CD8-positive, alpha-beta memory T cell (primary cell): Measurements from ENCODE around the gene FBF1. TPM values are rescaled to one million over a fixed set of nuclear protein-coding genes. Genes with fewer than 3 reads are reported as not detected.

Source experiments
- CTCF ChIA-PET: fragments of 350-600 bp; sonication (Branson Sonifier 250); formaldehyde crosslinking; loops from one replicate; lab custom pipeline; 2021; ENCODE audit warnings: antibody characterized with exemption; lab: Charles Lee
- POLR2A ChIA-PET: fragments of 350-600 bp; sonication (Branson Sonifier 250); formaldehyde crosslinking; loops from one replicate; lab custom pipeline; 2021; ENCODE audit warnings: antibody characterized with exemption; lab: Charles Lee
- DNase-seq, 5 donors: peaks; one replicate each; pipeline versions ENCODE4 v3.0.0 to v3.0.0-alpha.2; 2020 to 2022; ENCODE audit warnings: mixed read lengths in 1 of 5
- H3K27ac ChIP-seq: one replicate; pipeline ENCODE4 v1.7.0; 2013; ENCODE audit warnings: low read depth, mild to moderate bottlenecking, low read length, moderate library complexity
- H3K27me3 ChIP-seq: 2 replicates; pipeline ENCODE4 v1.7.0; 2013; ENCODE audit warnings: low read length, mild to moderate bottlenecking; ENCODE audit not compliant: insufficient read depth, poor library complexity, severe bottlenecking
- H3K36me3 ChIP-seq: 2 replicates; pipeline ENCODE4 v1.7.0; 2013; ENCODE audit warnings: mild to moderate bottlenecking, low read length, moderate library complexity; ENCODE audit not compliant: insufficient read depth
- H3K4me1 ChIP-seq: 2 replicates; pipeline ENCODE4 v1.7.0; 2013; ENCODE audit warnings: mild to moderate bottlenecking, low read length, moderate library complexity; ENCODE audit not compliant: insufficient read depth
- H3K4me3 ChIP-seq: 2 replicates; pipeline ENCODE4 v1.7.0; 2013; ENCODE audit warnings: mild to moderate bottlenecking, low read length
- H3K9me3 ChIP-seq: 2 replicates; pipeline ENCODE4 v1.7.0; 2013; ENCODE audit warnings: mild to moderate bottlenecking, low read length
- H3K27ac Mint-ChIP-seq, 8 donors: one replicate each; pipeline ENCODE4 v1.8.0; 2020 to 2021; ENCODE audit warnings: mixed read lengths in 8 of 8, mild to moderate bottlenecking in 6 of 8, inconsistent platforms in 3 of 8, moderate library complexity in 3 of 8
- H3K27me3 Mint-ChIP-seq, 2 donors: one replicate each; pipeline ENCODE4 v1.8.0; 2020 to 2021; ENCODE audit warnings: mixed read lengths in 2 of 2, mild to moderate bottlenecking in 1 of 2, moderate library complexity in 1 of 2
- H3K36me3 Mint-ChIP-seq, 3 donors: one replicate each; pipeline ENCODE4 v1.8.0; 2020 to 2021; ENCODE audit warnings: mixed read lengths in 3 of 3, inconsistent platforms in 1 of 3, mild to moderate bottlenecking in 1 of 3
- H3K4me1 Mint-ChIP-seq, 3 donors: one replicate each; pipeline ENCODE4 v1.8.0; 2020 to 2021; ENCODE audit warnings: mixed read lengths in 3 of 3, inconsistent platforms in 1 of 3, mild to moderate bottlenecking in 1 of 3
- H3K4me3 Mint-ChIP-seq, 7 donors: one replicate each; pipeline ENCODE4 v1.8.0; 2020 to 2021; ENCODE audit warnings: mixed read lengths in 7 of 7, mild to moderate bottlenecking in 6 of 7, moderate library complexity in 4 of 7, inconsistent platforms in 2 of 7
- H3K9me3 Mint-ChIP-seq, 5 donors: one replicate each; pipeline ENCODE4 v1.8.0; 2020 to 2022; ENCODE audit warnings: mixed read lengths in 5 of 5, mild to moderate bottlenecking in 3 of 5, moderate library complexity in 2 of 5, inconsistent platforms in 1 of 5
- polyA plus RNA-seq: library from polyadenylated mRNA; unstranded; fragments of 300-500 nt; fragmentation: Illumina TruSeq; gene quantifications from one replicate; pipeline ENCODE4 v1.2.3, GENCODE V29; 2021
- total RNA-seq, 2 experiments: library from RNA; stranded (reverse); gene quantifications; one replicate each; pipeline ENCODE4 v1.2.3, GENCODE V29; 2021

The FBF1 gene
- total and polyA plus RNA-seq, 3 experiments from 2014 or later = 5.7 to 23.8 (median 22.6) TPM

DNA sequence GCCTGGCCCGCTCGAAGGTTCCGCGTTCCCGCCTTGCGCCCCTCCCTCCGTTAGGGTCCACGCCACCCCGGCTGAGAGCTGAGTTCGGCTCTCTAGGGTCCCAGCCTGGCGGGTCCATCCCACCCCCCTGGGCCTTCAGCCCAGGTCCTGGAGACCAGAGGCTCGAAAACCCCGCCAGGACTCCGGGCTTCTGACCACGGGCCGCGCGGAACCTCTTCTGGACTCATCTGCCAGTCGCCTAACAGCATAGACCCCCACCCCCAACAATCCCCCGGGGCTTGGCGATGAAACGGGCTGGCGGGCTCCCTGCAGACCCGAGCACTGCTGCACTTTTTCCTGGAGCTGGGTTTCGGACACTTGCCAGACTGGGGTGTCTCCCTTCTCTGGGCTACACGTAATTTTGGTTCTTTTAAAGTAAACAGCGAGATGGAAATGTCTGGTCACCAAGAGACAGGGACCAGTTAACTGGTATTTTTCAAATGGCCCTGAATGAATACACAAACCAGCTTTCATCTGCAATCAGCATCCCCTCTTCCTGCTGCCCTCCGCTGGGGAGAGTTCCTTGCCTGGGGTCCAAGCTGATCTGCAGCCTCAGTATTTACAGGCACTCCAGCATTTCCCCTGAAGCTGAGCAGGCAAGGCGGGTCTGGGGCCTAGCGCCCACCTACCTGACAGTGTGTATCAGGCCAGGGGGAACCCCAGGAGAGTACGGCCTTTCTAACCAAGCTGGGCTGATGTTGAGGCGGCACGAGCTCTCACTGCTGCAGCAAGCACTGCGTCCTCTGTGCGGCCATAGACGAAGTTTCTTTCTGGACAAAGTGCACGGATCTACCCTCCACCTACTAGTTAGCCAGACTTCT lies 43.5 kb downstream of the FBF1 start:
- Histone ChIP-seq H3K4me3 (no peak overlapping the region), H3K27me3 (no peaks in the 10 kb centered on the region), H3K4me1 (peaks cover 18% of the 10 kb centered on the region), H3K27ac (peak overlapping the region; percentile 61), H3K9me3 (no peaks in the 10 kb centered on the region), H3K36me3 (peaks cover 12% of the 10 kb centered on the region)
- DNase-seq = no peak
- Mint-ChIP-seq H3K4me1 (peaks cover 25 to 31% (median 26%) of the 10 kb centered on the region in 3 donors), H3K27ac (peak overlapping the region; percentile 63 to 95 (median 78)), H3K36me3 (peaks cover 0 to 53% (median 2%) of the 10 kb centered on the region in 3 donors), H3K9me3 (no peaks in the 10 kb centered on the region), H3K27me3 (no peaks in the 10 kb centered on the region), H3K4me3 (peak overlapping the region; percentile 69 to 90 (median 77))
- ChIA-PET POLR2A (interaction anchor here (0.5 to 4.0 kb wide), 13 partner anchors 11 to 133 kb away, joined by 3 to 42 read pairs (median 5); partner anchors contain the start of genes ACOX1, GALK1, TRIM47 and UNC13D), CTCF (interaction anchor here (0.9 to 6.2 kb wide), 15 partner anchors 8 to 278 kb away, joined by 3 to 51 read pairs (median 8); partner anchors contain the start of genes MRPL38, TRIM47 and WBP2)

DNA sequence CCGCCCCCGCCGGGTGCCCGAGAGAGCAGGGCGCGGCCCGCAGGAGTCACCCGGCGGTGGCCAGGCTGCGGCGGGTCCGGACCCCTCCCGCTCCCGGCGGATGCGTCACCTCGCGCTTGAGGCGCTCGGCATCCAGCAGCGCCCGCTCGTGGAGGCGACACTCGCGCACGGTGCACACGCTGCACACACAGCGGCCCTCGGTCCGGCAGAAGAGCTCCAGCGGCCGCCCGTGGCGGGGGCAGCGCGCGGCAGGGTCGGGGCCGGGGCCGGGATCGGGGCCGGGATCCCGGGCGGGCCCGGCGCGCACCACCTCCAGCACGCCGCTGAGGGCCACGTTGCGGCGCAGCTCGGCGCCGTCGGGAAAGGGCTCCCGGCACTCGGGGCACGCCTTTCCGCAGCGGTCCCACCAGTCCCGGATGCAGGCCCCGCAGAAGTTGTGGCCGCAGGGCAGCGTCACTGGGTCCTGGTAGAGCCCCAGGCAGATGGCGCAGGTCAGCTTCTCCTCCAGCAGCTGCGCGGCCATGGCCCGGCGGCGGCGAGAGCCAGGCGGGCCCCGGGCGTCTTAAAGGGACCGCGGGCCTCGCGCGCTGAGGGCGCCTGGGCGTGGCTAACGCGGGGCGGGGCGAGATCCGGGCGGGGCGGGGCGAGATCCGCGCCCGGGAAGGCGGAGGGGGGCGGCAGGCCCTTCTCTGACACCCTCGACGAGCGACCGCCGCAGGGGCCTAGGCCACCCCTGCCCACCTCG lies 44.3 kb downstream of the FBF1 start, which contains the start of gene TRIM65:
Gene TRIM65, minus strand, starts transcription at position 537 of the 745 bp plus-strand sequence. Its CDS starts 14 bp downstream, at position 523.
- Mint-ChIP-seq H3K4me3 (peak within 1 kb of the TSS; percentile 82 to 92 (median 85)), H3K36me3 (peaks cover 0 to 50% (median 2%) of the 10 kb centered on the region in 3 donors), H3K4me1 (peaks cover 25 to 31% (median 26%) of the 10 kb centered on the region in 3 donors), H3K27me3 (no peaks in the 10 kb centered on the region), H3K27ac (peak within 1 kb of the TSS; percentile 67 to 97 (median 85)), H3K9me3 (no peaks in the 10 kb centered on the region)
- no peaks in the 10 kb centered on the region for H3K9me3 ChIP-seq
- CTCF ChIA-PET = interaction anchor here (0.6 to 6.2 kb wide), 27 partner anchors 8 to 279 kb away, joined by 3 to 51 read pairs (median 4); partner anchors contain the start of genes GALK1, MRPL38, TRIM47 and WBP2
- H3K36me3 ChIP-seq = peaks cover 7% of the 10 kb centered on the region
- no peaks in the 10 kb centered on the region for H3K27me3 ChIP-seq
- H3K4me3 ChIP-seq = peak within 1 kb of the TSS; percentile 66
- POLR2A ChIA-PET = interaction anchor here (0.5 to 4.0 kb wide), 24 partner anchors 8 to 527 kb away, joined by 3 to 42 read pairs (median 4); partner anchors contain the start of genes ACOX1, GALK1, MRPL38 and TRIM47
- DNase-seq = peak; percentile 67 to 84 (median 71)
- peaks cover 18% of the 10 kb centered on the region for H3K4me1 ChIP-seq
- peak within 1 kb of the TSS; percentile 61 for H3K27ac ChIP-seq

DNA sequence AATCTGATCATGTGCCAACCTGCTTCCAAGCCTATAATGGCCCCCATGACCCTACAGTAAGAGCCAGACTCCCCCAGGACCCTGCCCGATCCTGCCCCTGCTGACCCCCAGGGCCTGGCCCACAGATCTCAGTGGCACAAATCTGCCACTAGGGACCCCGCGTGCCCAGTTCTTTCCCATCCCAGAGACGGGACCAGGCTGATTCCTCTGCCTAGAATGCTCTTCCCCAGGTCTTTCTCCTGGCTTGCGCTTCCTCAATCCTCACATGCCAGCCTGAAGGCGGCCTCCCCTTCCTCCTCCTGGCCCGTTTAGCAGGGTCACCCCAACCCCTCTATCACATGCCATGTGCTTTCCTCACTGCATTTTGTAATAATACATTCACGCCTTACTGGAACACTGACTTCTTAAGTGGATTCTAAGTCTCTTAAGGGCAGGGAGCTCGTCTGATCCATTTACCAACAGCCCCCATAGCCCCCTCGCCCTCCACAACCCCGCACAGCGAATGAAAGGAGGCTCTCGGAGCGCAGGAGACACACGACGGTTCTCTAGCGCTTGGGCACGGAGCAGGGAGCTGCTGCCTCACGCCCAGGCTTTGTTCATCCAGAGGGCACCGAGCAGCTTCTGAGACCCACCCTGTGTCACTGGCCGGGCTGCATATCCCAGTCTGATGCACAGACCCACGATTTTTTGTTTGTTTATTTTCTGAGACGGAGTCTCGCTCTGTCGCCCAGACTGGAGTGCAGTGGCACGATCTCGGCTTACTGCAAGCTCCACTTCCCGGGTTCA lies 45.3 kb downstream of the FBF1 start:
- Histone ChIP-seq H3K27ac (peak overlapping the region; percentile 61), H3K9me3 (no peaks in the 10 kb centered on the region), H3K36me3 (no peaks in the 10 kb centered on the region), H3K4me1 (peaks cover 18% of the 10 kb centered on the region), H3K4me3 (peak overlapping the region; percentile 66), H3K27me3 (no peaks in the 10 kb centered on the region)
- ChIA-PET CTCF (interaction anchor here (0.7 to 6.2 kb wide), 19 partner anchors 8 to 131 kb away, joined by 3 to 51 read pairs (median 4); partner anchors contain the start of genes GALK1, TRIM47 and WBP2), POLR2A (interaction anchor here (0.6 to 4.0 kb wide), 19 partner anchors 9 to 142 kb away, joined by 3 to 42 read pairs (median 5); partner anchors contain the start of genes GALK1, MRPL38, TRIM47 and UNC13D)
- Mint-ChIP-seq H3K4me1 (peaks cover 25 to 31% (median 26%) of the 10 kb centered on the region in 3 donors), H3K27me3 (no peaks in the 10 kb centered on the region), H3K9me3 (no peaks in the 10 kb centered on the region), H3K4me3 (peak overlapping the region; percentile 82 to 92 (median 85)), H3K36me3 (peaks cover 0 to 48% (median 2%) of the 10 kb centered on the region in 3 donors), H3K27ac (peak overlapping the region; percentile 67 to 97 (median 86))
- no peak for DNase-seq

DNA sequence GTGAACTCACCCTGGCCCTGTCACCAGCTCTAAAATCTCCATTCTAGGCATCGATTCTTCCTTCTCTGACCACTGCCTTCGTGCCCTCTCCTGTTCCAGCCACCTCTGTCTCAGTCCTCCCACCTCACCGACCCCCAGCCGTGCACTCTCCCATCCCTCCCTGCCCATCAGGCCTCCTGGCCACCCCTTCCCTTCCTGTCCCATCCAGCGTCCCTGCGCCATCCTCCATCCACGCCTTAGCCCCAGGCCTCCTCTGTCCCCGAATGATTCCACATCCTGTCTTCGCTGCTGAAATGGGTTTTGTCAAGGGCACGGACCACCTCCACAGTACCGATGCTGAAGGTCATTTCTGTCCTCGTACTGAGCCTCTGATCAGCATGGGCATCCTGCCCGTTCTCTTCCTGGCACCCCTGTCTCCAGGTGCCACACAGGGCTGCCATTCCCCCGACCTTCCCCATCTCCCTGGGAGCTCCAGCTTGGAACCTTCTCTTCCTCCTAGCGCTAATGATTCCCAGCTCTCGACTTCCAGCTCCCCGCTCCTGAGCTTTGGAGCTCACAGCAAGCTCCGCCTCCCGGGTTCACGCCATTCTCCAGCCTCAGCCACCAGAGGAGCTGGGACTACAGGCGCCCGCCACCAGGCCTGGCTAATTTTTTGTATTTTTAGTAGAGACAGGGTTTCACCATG lies 46.7 kb downstream of the FBF1 start:
- POLR2A ChIA-PET = interaction anchor here (1.0 to 4.0 kb wide), 3 partner anchors 10 to 38 kb away, joined by 3 to 42 read pairs (median 28); partner anchors contain the start of genes MRPL38, TRIM47 and WBP2
- H3K9me3 ChIP-seq = no peaks in the 10 kb centered on the region
- H3K4me1 ChIP-seq = peaks cover 18% of the 10 kb centered on the region
- H3K27me3 Mint-ChIP-seq = no peaks in the 10 kb centered on the region
- H3K9me3 Mint-ChIP-seq = no peaks in the 10 kb centered on the region
- peak overlapping the region in 6 of 7 donors; percentile 29 to 66 (median 59) for H3K4me3 Mint-ChIP-seq
- no peaks in the 10 kb centered on the region for H3K36me3 ChIP-seq
- no peak for DNase-seq
- no peak overlapping the region for H3K27ac ChIP-seq
- CTCF ChIA-PET = interaction anchor here (1.0 to 5.3 kb wide), 4 partner anchors 16 to 120 kb away, joined by 3 to 42 read pairs (median 19); partner anchors contain the start of gene TRIM47
- H3K27me3 ChIP-seq = no peaks in the 10 kb centered on the region
- peak overlapping the region in 7 of 8 donors; percentile 18 to 84 (median 72) for H3K27ac Mint-ChIP-seq
- H3K36me3 Mint-ChIP-seq = peaks cover 0 to 48% (median 2%) of the 10 kb centered on the region in 3 donors
- H3K4me3 ChIP-seq = no peak overlapping the region
- peaks cover 25 to 31% (median 26%) of the 10 kb centered on the region in 3 donors for H3K4me1 Mint-ChIP-seq

DNA sequence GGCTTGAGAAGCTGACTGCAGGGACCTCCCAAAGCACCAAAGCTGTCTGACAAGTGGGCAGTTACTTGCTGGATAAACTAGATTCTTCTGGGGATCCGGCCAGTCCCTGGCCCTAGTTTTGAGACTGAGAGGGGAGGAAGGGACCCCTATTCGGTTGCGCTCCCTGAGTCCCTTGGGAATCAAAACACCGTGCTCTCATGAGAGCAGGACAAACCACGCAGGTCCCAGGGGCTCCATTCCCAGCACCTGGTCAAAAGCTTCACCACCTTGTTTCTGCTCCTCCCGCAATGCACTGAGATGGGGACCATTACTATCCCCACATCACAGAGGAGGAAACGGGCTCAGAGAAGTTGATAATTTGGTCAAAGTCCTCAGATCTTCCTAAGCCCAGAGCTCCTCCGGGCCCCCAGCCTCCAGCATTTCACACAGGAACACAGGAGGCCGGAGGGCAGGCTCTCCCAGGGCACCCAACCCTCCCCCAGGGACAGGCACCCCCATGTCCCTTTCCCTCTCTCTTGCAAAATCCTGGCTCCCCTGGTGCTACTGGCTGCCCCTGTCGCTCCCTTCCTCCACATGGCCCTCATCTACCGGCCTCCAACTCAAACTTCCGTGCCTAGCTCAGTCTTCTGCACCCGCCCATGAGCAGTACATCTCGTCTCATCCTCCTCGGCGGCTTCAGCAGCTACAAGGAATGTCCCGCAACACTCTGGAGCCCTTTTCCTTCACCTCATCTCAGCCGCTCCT lies 47.4 kb downstream of the FBF1 start:
- peak overlapping the region in 6 of 8 donors; percentile 30 to 82 (median 58) for H3K27ac Mint-ChIP-seq
- ChIA-PET POLR2A (interaction anchor here (1.0 kb wide), 1 partner anchor 11 kb away, joined by 3 read pairs; the partner anchor contains the start of gene MRPL38), CTCF (interaction anchor here (1.0 kb wide), 3 partner anchors 15 to 140 kb away, joined by 3 read pairs; partner anchors contain the start of gene TRIM47)
- H3K9me3 Mint-ChIP-seq = no peaks in the 10 kb centered on the region
- H3K36me3 ChIP-seq = no peaks in the 10 kb centered on the region
- no peak for DNase-seq
- no peak overlapping the region for H3K27ac ChIP-seq
- H3K4me3 ChIP-seq = no peak overlapping the region
- no peaks in the 10 kb centered on the region for H3K27me3 Mint-ChIP-seq
- H3K36me3 Mint-ChIP-seq = peaks cover 0 to 40% (median 0%) of the 10 kb centered on the region in 3 donors
- peaks cover 18% of the 10 kb centered on the region for H3K4me1 ChIP-seq
- H3K4me3 Mint-ChIP-seq = peak overlapping the region in 4 of 7 donors; percentile 30 to 66 (median 64)
- H3K27me3 ChIP-seq = no peaks in the 10 kb centered on the region
- H3K9me3 ChIP-seq = no peaks in the 10 kb centered on the region
- peaks cover 25 to 31% (median 26%) of the 10 kb centered on the region in 3 donors for H3K4me1 Mint-ChIP-seq
